GM12872 (cell line): ENCODE results near the gene CHST14.

Experiments used
- CTCF ChIP-seq: IDR thresholded peaks from 3 replicates; pipeline ENCODE4 v1.5.1; 2011; ENCODE audit warnings: low read depth, mild to moderate bottlenecking, low read length, moderate library complexity; ENCODE audit not compliant: insufficient read depth

CHST14 gene

GRCh38 chr15:40437752-40438687, 32.8 kb upstream of the CHST14 start:
- no peak for TF ChIP-seq CTCF

- TF ChIP-seq CTCF: no peak
These were observed 32.1 kb upstream of the CHST14 start for GRCh38 chr15:40438712-40439111.

GRCh38 chr15:40439461-40439959, 31.3 kb upstream of the CHST14 start:
- no peak for TF ChIP-seq CTCF

GRCh38 chr15:40439960-40440742, 30.6 kb upstream of the CHST14 start:
- TF ChIP-seq CTCF: no peak

- TF ChIP-seq CTCF: no peak
These were observed 29.8 kb upstream of the CHST14 start, which contains the start of gene BAHD1 for GRCh38 chr15:40440743-40441564. BAHD1 (plus strand) TSS chr15:40440953; CDS start chr15:40458465, 17,512 bp downstream.

GRCh38 chr15:40441565-40442531, 28.9 kb upstream of the CHST14 start:
- 0 out of 3 replicates have a peak, but pooled peaks have one; percentile 5 for TF ChIP-seq CTCF
